ENCODE data around the gene SPCS2. TPM values are rescaled to one million over a fixed set of nuclear protein-coding genes. Genes with fewer than 3 reads are reported as not detected.

SPCS2 gene
- total and polyA plus RNA-seq, 2 donors (not counting 3 experiments of a cell fraction or from before 2014, with no cell fraction given): 88.9 to 140 TPM

- Histone ChIP-seq H3K4me1 (ENCODE audit: control insufficient read depth, extremely low read depth, insufficient read depth, low read length) (peaks cover 32% of the 10 kb centered on the region), H2AFZ (ENCODE audit: low read depth, low read length) (peak overlapping the region; percentile 18), H3K79me2 (ENCODE audit: control insufficient read depth, insufficient read depth, low read length) (no peaks in the 10 kb centered on the region), H3K4me2 (ENCODE audit: insufficient read depth, low read length) (peak overlapping the region; percentile 14), H3K27ac (ENCODE audit: insufficient read depth, low read depth, low read length) (peak overlapping the region; percentile 72), H3K4me3 (replicated peaks in 1 of 3; ENCODE audit: insufficient read depth in 1 of 3, low read depth in 1 of 3, low read length in 3 of 3) (no peak overlapping the region), H4K20me1 (replicated peaks; ENCODE audit: control insufficient read depth, extremely low read depth, insufficient read depth, low read length) (no peaks in the 10 kb centered on the region), H3K9me3 (replicated peaks; ENCODE audit: control insufficient read depth, insufficient read depth, low read length) (no peaks in the 10 kb centered on the region), H3K9ac (replicated peaks; ENCODE audit: extremely low read depth, insufficient read depth, low read length) (no peak overlapping the region), H3K9me1 (replicated peaks; ENCODE audit: control insufficient read depth, extremely low read depth, insufficient read depth, low read length) (no peaks in the 10 kb centered on the region), H3K27me3 (ENCODE audit: control insufficient read depth in 2 of 2, insufficient read depth in 2 of 2, low read length in 2 of 2) (no peaks in the 10 kb centered on the region), H3K36me3 (ENCODE audit: control insufficient read depth in 2 of 2, extremely low read depth in 1 of 2, insufficient read depth in 2 of 2, low read length in 2 of 2) (peaks cover 2 to 6% of the 10 kb centered on the region in 2 experiments)
- BruUV-seq (replicated peaks): no TSS peak
- ChIA-PET POLR2A (interaction anchor here (0.6 to 0.7 kb wide), 2 partner anchors 206 to 671 kb away, joined by 3 read pairs; no protein-coding TSS in a partner anchor), CTCF (interaction anchor here (1.1 to 5.7 kb wide), 11 partner anchors 8 to 316 kb away, joined by 3 to 106 read pairs (median 9); partner anchors contain the start of genes SPCS2, TPBGL and XRRA1)
- dilution Hi-C loops (cut with MboI; ENCODE audit: extremely low pct_ligation_motif_present, low sequenced_read_pairs) (no loop called here), intact Hi-C loops (cut with micrococcal nuclease) (no loop called here)
- DNase-seq (ENCODE audit: low read depth, low spot score) (peak; percentile 62), FAIRE-seq (peak; percentile 33)
- TF ChIP-seq MYC (IDR thresholded peaks at IDR 0.05; ENCODE audit: low read depth, low read length) (no peak), POLR2A (IDR thresholded peaks at IDR 0.05; ENCODE audit: low read depth, low read length) (no peak), JUN (IDR thresholded peaks at IDR 0.05; ENCODE audit: borderline replicate concordance, insufficient read depth, insufficient read length, low read depth) (peak; percentile 75), EZH2 (IDR thresholded peaks at IDR 0.05; ENCODE audit: borderline replicate concordance, low read depth, low read length, severe bottlenecking) (no peak), FOS (IDR thresholded peaks at IDR 0.05; ENCODE audit: borderline replicate concordance, insufficient read depth, low read length) (peak; percentile 89), GATA2 (IDR thresholded peaks at IDR 0.05; ENCODE audit: insufficient read depth, insufficient read length, low read depth, low read length) (no peak)
Observed at GRCh38 chr11:74932797-74933196, 16.3 kb upstream of the SPCS2 start.

- H3K9me3 ChIP-seq (replicated peaks; ENCODE audit: control insufficient read depth, insufficient read depth, low read length): no peaks in the 10 kb centered on the region
- H3K27me3 ChIP-seq (ENCODE audit: control insufficient read depth in 2 of 2, insufficient read depth in 2 of 2, low read length in 2 of 2): no peaks in the 10 kb centered on the region
- dilution Hi-C loops (cut with MboI; ENCODE audit: extremely low pct_ligation_motif_present, low sequenced_read_pairs): no loop called here
- DNase-seq (ENCODE audit: low read depth, low spot score): no peak
- CTCF ChIA-PET: interaction anchor here (0.7 to 5.3 kb wide), 6 partner anchors 7 to 315 kb away, joined by 3 to 106 read pairs (median 16); partner anchors contain the start of gene TPBGL
- no peaks in the 10 kb centered on the region for H4K20me1 ChIP-seq (replicated peaks; ENCODE audit: control insufficient read depth, extremely low read depth, insufficient read depth, low read length)
- peaks cover 2 to 6% of the 10 kb centered on the region in 2 experiments for H3K36me3 ChIP-seq (ENCODE audit: control insufficient read depth in 2 of 2, extremely low read depth in 1 of 2, insufficient read depth in 2 of 2, low read length in 2 of 2)
- no peak overlapping the region for H3K27ac ChIP-seq (ENCODE audit: insufficient read depth, low read depth, low read length)
- POLR2A ChIA-PET: no interaction called here
- peaks cover 41% of the 10 kb centered on the region for H3K4me1 ChIP-seq (ENCODE audit: control insufficient read depth, extremely low read depth, insufficient read depth, low read length)
- no peaks in the 10 kb centered on the region for H3K79me2 ChIP-seq (ENCODE audit: control insufficient read depth, insufficient read depth, low read length)
- no peak overlapping the region for H3K9ac ChIP-seq (replicated peaks; ENCODE audit: extremely low read depth, insufficient read depth, low read length)
- intact Hi-C loops (cut with micrococcal nuclease): no loop called here
- no peak overlapping the region for H3K4me3 ChIP-seq (replicated peaks in 1 of 3; ENCODE audit: insufficient read depth in 1 of 3, low read depth in 1 of 3, low read length in 3 of 3)
- FAIRE-seq: no peak
- H3K4me2 ChIP-seq (ENCODE audit: insufficient read depth, low read length): no peak overlapping the region
- no TSS peak for BruUV-seq (replicated peaks)
- no peaks in the 10 kb centered on the region for H3K9me1 ChIP-seq (replicated peaks; ENCODE audit: control insufficient read depth, extremely low read depth, insufficient read depth, low read length)
- TF ChIP-seq FOS (IDR thresholded peaks at IDR 0.05; ENCODE audit: borderline replicate concordance, insufficient read depth, low read length) (no peak), POLR2A (IDR thresholded peaks at IDR 0.05; ENCODE audit: low read depth, low read length) (no peak), POLR2AphosphoS5 (IDR thresholded peaks at IDR 0.05; ENCODE audit: insufficient read depth, low read depth, low read length) (no peak), MAX (IDR thresholded peaks at IDR 0.05; ENCODE audit: insufficient read depth, insufficient read length) (no peak), JUN (IDR thresholded peaks at IDR 0.05; ENCODE audit: borderline replicate concordance, insufficient read depth, insufficient read length, low read depth) (no peak), EZH2 (IDR thresholded peaks at IDR 0.05; ENCODE audit: borderline replicate concordance, low read depth, low read length, severe bottlenecking) (no peak), CTCF (IDR thresholded peaks at IDR 0.05; ENCODE audit: extremely low read depth in 1 of 2, insufficient read depth in 1 of 2, low read depth in 1 of 2, low read length in 2 of 2) (no peak), MYC (IDR thresholded peaks at IDR 0.05; ENCODE audit: low read depth, low read length) (no peak), GATA2 (IDR thresholded peaks at IDR 0.05; ENCODE audit: insufficient read depth, insufficient read length, low read depth, low read length) (no peak)
- no peak overlapping the region for H2AFZ ChIP-seq (ENCODE audit: low read depth, low read length)
Observed at GRCh38 chr11:74933765-74934164, 15.3 kb upstream of the SPCS2 start.
